ENCODE measurements around the gene NXN.

GRCh38 chr17:852349-852748, 127.2 kb downstream of the NXN start:
- TF ChIP-seq CTCF (conservative IDR thresholded peaks at IDR 0.05; ENCODE audit: low read depth, low read length) (no peak), EZH2 (IDR thresholded peaks at IDR 0.05; ENCODE audit: low read length, unreplicated experiment) (no peak)
